HepG2 (cell line): ENCODE measurements around the gene MUL1. TPM values are rescaled to one million over a fixed set of nuclear protein-coding genes. Genes with fewer than 3 reads are reported as not detected.

Experiments
- ARID5B ChIP-seq: IDR thresholded peaks from 2 replicates; pipeline ENCODE4 v1.4.0; 2020; ENCODE audit warnings: mild to moderate bottlenecking, missing genetic modification reagents
- IKZF5 ChIP-seq: IDR thresholded peaks from 2 replicates; pipeline ENCODE4 v1.6.1; 2018; ENCODE audit warnings: missing genetic modification reagents, mild to moderate bottlenecking, missing compliant biosample characterization
- MAFK ChIP-seq, 2 experiments: IDR thresholded peaks in 1 of 2; conservative IDR thresholded peaks in 1 of 2; 2 replicates each; pipeline ENCODE4 v1.6.1; 2011; ENCODE audit warnings: improper control_type of control experiment in 2 of 2, low read length in 2 of 2
- NFE2L2 ChIP-seq: fragments of 150-350 bp; IDR thresholded peaks from 2 replicates; pipeline ENCODE4 v1.6.1; 2014; ENCODE audit warnings: low read length
- PAF1 ChIP-seq: IDR thresholded peaks from 2 replicates; pipeline ENCODE4 v1.6.1; 2016; ENCODE audit warnings: missing genetic modification reagents, missing compliant biosample characterization
- RCOR2 ChIP-seq: IDR thresholded peaks from 2 replicates; pipeline ENCODE4 v1.6.1; 2016; ENCODE audit warnings: missing biosample characterization, missing genetic modification reagents
- ZNF235 ChIP-seq: sonication (generic); formaldehyde crosslinking; IDR thresholded peaks from 2 replicates; pipeline ENCODE4 v1.8.1; 2023; ENCODE audit warnings: mild to moderate bottlenecking, missing genetic modification reagents, borderline replicate concordance
- ZNF510 ChIP-seq: sonication (generic); formaldehyde crosslinking; IDR thresholded peaks from 2 replicates; pipeline ENCODE4 v1.4.0; 2020; ENCODE audit warnings: low read depth, mild to moderate bottlenecking, missing genetic modification reagents
- ZNF567 ChIP-seq: sonication (generic); formaldehyde crosslinking; IDR thresholded peaks from 2 replicates; pipeline ENCODE4 v1.8.1; 2023; ENCODE audit warnings: mild to moderate bottlenecking, missing genetic modification reagents, borderline replicate concordance
- ZNF724P ChIP-seq: sonication (generic); formaldehyde crosslinking; IDR thresholded peaks from 2 replicates; pipeline ENCODE4 v1.8.0; 2022; ENCODE audit warnings: missing genetic modification reagents, borderline replicate concordance
- ZNF768 ChIP-seq: sonication (generic); formaldehyde crosslinking; IDR thresholded peaks from 2 replicates; pipeline ENCODE4 v1.4.0; 2020; ENCODE audit warnings: missing genetic modification reagents
- polyA plus RNA-seq, 8 experiments: library from polyadenylated mRNA; depleted of rRNA in 3 of 8; stranded (reverse) in 7 of 8; unstranded in 1 of 8; fragments of >200 nt; fragmentation: Illumina TruSeq in 4 of 8; extraction: Trizol in 4 of 8; gene quantifications; 2 replicates each; pipeline versions ENCODE4 v1.2.1 to v1.2.3, GENCODE V29; 2011 to 2016; ENCODE audit warnings: low read depth in 4 of 8, missing spikeins in 1 of 8, mixed read lengths in 1 of 8; ENCODE audit not compliant: insufficient read depth in 1 of 8
- total RNA-seq, 5 experiments: library from RNA; depleted of rRNA; stranded (reverse); fragments of >200 nt; fragmentation: Illumina TruSeq; extraction: Trizol; gene quantifications; 2 replicates each; pipeline ENCODE4 v1.2.3, GENCODE V29; 2016; ENCODE audit warnings: low read depth in 1 of 5
- TF ChIP-seq, protein P1 (sequence below): sonication (generic); formaldehyde crosslinking; IDR thresholded peaks from 2 replicates; pipeline ENCODE4 v1.5.1; 2020; ENCODE audit warnings: mild to moderate bottlenecking, missing genetic modification reagents, borderline replicate concordance
- TF ChIP-seq, protein P2 (sequence below): sonication (generic); formaldehyde crosslinking; IDR thresholded peaks from 2 replicates; pipeline ENCODE4 v1.4.0; 2020; ENCODE audit warnings: missing genetic modification reagents, borderline replicate concordance

MUL1 gene
- total and polyA plus RNA-seq, 2 of the 13 experiments (the other 11 are each of a cell fraction or from before 2014, with no cell fraction given): 21.5 to 26.5 TPM

DNA sequence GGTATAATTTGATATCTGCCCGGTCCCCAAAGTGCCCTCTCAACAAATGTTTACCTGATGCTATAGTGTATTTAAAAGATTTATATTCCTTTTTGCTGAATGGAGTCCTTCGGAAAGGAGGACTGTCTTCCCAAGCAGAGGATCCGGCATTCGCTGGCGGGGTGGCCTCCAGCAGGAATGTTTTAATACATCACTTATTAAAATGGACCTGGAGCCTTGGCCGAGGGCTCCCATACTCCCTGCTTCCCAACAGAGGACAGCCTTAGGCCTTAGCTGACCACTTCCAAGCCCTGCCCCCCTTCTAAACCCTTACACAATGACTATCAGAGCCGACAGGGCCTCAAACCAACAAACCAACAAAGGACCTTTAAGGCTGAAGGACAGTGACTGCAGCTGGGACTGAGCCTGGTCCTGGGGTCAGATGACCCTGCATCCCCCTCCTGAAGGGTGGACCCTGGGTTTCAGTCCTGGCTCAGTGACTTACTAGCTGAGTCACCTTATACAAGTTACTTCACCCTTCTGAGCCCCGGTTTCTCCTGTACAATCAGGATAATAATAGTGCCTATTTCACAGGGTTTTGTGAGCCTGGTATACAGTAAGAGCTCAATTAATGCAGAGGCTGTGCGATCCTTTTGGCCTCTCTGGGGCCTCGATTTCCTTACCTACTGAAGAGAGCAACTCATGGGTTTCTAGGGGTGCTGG lies 27.6 kb downstream of the MUL1 start (continued):
- TF ChIP-seq RCOR2: peak; percentile 68; the same call in 1 of the 2 replicates
- TF ChIP-seq ARID5B: peak; percentile 90
- TF ChIP-seq, protein P1, sequence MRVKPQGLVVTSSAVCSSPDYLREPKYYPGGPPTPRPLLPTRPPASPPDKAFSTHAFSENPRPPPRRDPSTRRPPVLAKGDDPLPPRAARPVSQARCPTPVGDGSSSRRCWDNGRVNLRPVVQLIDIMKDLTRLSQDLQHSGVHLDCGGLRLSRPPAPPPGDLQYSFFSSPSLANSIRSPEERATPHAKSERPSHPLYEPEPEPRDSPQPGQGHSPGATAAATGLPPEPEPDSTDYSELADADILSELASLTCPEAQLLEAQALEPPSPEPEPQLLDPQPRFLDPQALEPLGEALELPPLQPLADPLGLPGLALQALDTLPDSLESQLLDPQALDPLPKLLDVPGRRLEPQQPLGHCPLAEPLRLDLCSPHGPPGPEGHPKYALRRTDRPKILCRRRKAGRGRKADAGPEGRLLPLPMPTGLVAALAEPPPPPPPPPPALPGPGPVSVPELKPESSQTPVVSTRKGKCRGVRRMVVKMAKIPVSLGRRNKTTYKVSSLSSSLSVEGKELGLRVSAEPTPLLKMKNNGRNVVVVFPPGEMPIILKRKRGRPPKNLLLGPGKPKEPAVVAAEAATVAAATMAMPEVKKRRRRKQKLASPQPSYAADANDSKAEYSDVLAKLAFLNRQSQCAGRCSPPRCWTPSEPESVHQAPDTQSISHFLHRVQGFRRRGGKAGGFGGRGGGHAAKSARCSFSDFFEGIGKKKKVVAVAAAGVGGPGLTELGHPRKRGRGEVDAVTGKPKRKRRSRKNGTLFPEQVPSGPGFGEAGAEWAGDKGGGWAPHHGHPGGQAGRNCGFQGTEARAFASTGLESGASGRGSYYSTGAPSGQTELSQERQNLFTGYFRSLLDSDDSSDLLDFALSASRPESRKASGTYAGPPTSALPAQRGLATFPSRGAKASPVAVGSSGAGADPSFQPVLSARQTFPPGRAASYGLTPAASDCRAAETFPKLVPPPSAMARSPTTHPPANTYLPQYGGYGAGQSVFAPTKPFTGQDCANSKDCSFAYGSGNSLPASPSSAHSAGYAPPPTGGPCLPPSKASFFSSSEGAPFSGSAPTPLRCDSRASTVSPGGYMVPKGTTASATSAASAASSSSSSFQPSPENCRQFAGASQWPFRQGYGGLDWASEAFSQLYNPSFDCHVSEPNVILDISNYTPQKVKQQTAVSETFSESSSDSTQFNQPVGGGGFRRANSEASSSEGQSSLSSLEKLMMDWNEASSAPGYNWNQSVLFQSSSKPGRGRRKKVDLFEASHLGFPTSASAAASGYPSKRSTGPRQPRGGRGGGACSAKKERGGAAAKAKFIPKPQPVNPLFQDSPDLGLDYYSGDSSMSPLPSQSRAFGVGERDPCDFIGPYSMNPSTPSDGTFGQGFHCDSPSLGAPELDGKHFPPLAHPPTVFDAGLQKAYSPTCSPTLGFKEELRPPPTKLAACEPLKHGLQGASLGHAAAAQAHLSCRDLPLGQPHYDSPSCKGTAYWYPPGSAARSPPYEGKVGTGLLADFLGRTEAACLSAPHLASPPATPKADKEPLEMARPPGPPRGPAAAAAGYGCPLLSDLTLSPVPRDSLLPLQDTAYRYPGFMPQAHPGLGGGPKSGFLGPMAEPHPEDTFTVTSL (CRISPR knock-in tag): peak; percentile 76; the same call in 1 of the 2 replicates
- TF ChIP-seq IKZF5: peak; percentile 94
- TF ChIP-seq MAFK (conservative IDR thresholded peaks at IDR 0.05 in 1 of 2, IDR thresholded peaks at IDR 0.05 in 1 of 2; ENCODE audit: low read length in 2 of 2): no peak; a peak in 1 of 4 replicates
- peak; percentile 55; the same call in 1 of the 2 replicates for TF ChIP-seq ZNF768 (CRISPR knock-in tag)
- peak; percentile 14; the same call in 1 of the 2 replicates for TF ChIP-seq NFE2L2
- TF ChIP-seq PAF1: no peak
- no peak; the same call in 1 of the 2 replicates for TF ChIP-seq ZNF235
- TF ChIP-seq, protein P2, sequence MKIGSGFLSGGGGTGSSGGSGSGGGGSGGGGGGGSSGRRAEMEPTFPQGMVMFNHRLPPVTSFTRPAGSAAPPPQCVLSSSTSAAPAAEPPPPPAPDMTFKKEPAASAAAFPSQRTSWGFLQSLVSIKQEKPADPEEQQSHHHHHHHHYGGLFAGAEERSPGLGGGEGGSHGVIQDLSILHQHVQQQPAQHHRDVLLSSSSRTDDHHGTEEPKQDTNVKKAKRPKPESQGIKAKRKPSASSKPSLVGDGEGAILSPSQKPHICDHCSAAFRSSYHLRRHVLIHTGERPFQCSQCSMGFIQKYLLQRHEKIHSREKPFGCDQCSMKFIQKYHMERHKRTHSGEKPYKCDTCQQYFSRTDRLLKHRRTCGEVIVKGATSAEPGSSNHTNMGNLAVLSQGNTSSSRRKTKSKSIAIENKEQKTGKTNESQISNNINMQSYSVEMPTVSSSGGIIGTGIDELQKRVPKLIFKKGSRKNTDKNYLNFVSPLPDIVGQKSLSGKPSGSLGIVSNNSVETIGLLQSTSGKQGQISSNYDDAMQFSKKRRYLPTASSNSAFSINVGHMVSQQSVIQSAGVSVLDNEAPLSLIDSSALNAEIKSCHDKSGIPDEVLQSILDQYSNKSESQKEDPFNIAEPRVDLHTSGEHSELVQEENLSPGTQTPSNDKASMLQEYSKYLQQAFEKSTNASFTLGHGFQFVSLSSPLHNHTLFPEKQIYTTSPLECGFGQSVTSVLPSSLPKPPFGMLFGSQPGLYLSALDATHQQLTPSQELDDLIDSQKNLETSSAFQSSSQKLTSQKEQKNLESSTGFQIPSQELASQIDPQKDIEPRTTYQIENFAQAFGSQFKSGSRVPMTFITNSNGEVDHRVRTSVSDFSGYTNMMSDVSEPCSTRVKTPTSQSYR: peak; percentile 99
- TF ChIP-seq ZNF510 (CRISPR knock-in tag): peak; percentile 33; the same call in 1 of the 2 replicates
- TF ChIP-seq ZNF724P (CRISPR knock-in tag): peak; percentile 73; the same call in 1 of the 2 replicates
- TF ChIP-seq ZNF567: 0 out of 2 replicates have a peak, but pooled peaks have one; percentile 29
